Immature natural killer cell (primary cell): Measurements from ENCODE around the gene PARD6B. TPM values are rescaled to one million over a fixed set of nuclear protein-coding genes. Genes with fewer than 3 reads are reported as not detected.

Experiments used
- DNase-seq, 3 donors: peaks; one replicate each; pipeline ENCODE4 v3.0.0; 2022; ENCODE audit warnings: mixed read lengths in 1 of 3
- H3K27ac Mint-ChIP-seq, 6 donors: one replicate each; pipeline ENCODE4 v1.8.0; 2020; ENCODE audit warnings: mixed read lengths in 6 of 6, mild to moderate bottlenecking in 5 of 6, inconsistent platforms in 4 of 6, moderate library complexity in 3 of 6
- H3K27me3 Mint-ChIP-seq, 3 donors: one replicate each; pipeline ENCODE4 v1.8.0; 2020 to 2021; ENCODE audit warnings: low read depth in 3 of 3, mild to moderate bottlenecking in 3 of 3, mixed read lengths in 3 of 3, moderate library complexity in 3 of 3, inconsistent platforms in 1 of 3
- H3K36me3 Mint-ChIP-seq, 3 donors: one replicate each; pipeline ENCODE4 v1.8.0; 2020; ENCODE audit warnings: mixed read lengths in 3 of 3, inconsistent platforms in 2 of 3, mild to moderate bottlenecking in 2 of 3
- H3K4me1 Mint-ChIP-seq, 2 donors: one replicate each; pipeline ENCODE4 v1.8.0; 2020; ENCODE audit warnings: inconsistent platforms in 2 of 2, mild to moderate bottlenecking in 2 of 2, mixed read lengths in 2 of 2, moderate library complexity in 1 of 2
- H3K4me3 Mint-ChIP-seq, 5 donors: one replicate each; pipeline ENCODE4 v1.8.0; 2020; ENCODE audit warnings: mild to moderate bottlenecking in 5 of 5, mixed read lengths in 5 of 5, inconsistent platforms in 3 of 5, moderate library complexity in 3 of 5
- H3K9me3 Mint-ChIP-seq, 6 donors: one replicate each; pipeline ENCODE4 v1.8.0; 2020; ENCODE audit warnings: mild to moderate bottlenecking in 6 of 6, mixed read lengths in 6 of 6, inconsistent platforms in 4 of 6, moderate library complexity in 3 of 6
- polyA plus RNA-seq, 3 donors: library from polyadenylated mRNA; unstranded; fragments of 300-500 nt; fragmentation: Illumina TruSeq; gene quantifications; one replicate each; pipeline ENCODE4 v1.2.3, GENCODE V29; 2021

The PARD6B gene
- polyA plus RNA-seq, 3 donors from 2014 or later = 0.38 to 1.1 (median 0.96) TPM

- H3K4me3 Mint-ChIP-seq = peak overlapping the region; percentile 75 to 87 (median 77)
- peaks cover 0 to 2% (median 2%) of the 10 kb centered on the region in 3 donors for H3K27me3 Mint-ChIP-seq
- H3K36me3 Mint-ChIP-seq = peaks cover 0 to 4% (median 0%) of the 10 kb centered on the region in 3 donors
- peaks cover 24% of the 10 kb centered on the region in 2 donors for H3K4me1 Mint-ChIP-seq
- peak overlapping the region; percentile 86 to 94 (median 88) for H3K27ac Mint-ChIP-seq
- peak; percentile 32 to 42 (median 41) for DNase-seq
- no peaks in the 10 kb centered on the region for H3K9me3 Mint-ChIP-seq
These were observed 73.3 kb downstream of the PARD6B start for GRCh38 chr20:50804437-50805348.

- Mint-ChIP-seq H3K27ac (peak overlapping the region; percentile 86 to 94 (median 88)), H3K4me1 (peaks cover 24% of the 10 kb centered on the region in 2 donors), H3K4me3 (peak overlapping the region; percentile 75 to 87 (median 77)), H3K36me3 (no peaks in the 10 kb centered on the region), H3K27me3 (peaks cover 0 to 2% (median 2%) of the 10 kb centered on the region in 3 donors), H3K9me3 (no peaks in the 10 kb centered on the region)
- DNase-seq = no peak
These were observed 73.9 kb downstream of the PARD6B start for GRCh38 chr20:50805349-50805684.

- H3K27ac Mint-ChIP-seq = peak overlapping the region; percentile 76 to 87 (median 82)
- H3K4me1 Mint-ChIP-seq = peaks cover 24% of the 10 kb centered on the region in 2 donors
- no peak for DNase-seq
- H3K9me3 Mint-ChIP-seq = no peaks in the 10 kb centered on the region
- H3K4me3 Mint-ChIP-seq = peak overlapping the region in 4 of 5 donors; percentile 23 to 56 (median 48)
- no peaks in the 10 kb centered on the region for H3K36me3 Mint-ChIP-seq
- H3K27me3 Mint-ChIP-seq = peaks cover 0 to 2% (median 2%) of the 10 kb centered on the region in 3 donors
These were observed 74.9 kb downstream of the PARD6B start for GRCh38 chr20:50806126-50806768.

Other genes starting within 250 kb of the PARD6B start
- 10 to 100 TPM; 18.4 to 38.3 (median 19.4) TPM for gene PTPN1, start 221.2 kb upstream of the PARD6B start, polyA plus RNA-seq
- 1 to 10 TPM in 2 of 3 donors, under 1 TPM in 1; 0.41 to 1.2 (median 1.0) TPM for gene RIPOR3, start 40.0 kb upstream of the PARD6B start, polyA plus RNA-seq
- gene BCAS4, start 63.5 kb downstream of the PARD6B start, polyA plus RNA-seq = 10 to 100 TPM; 19.1 to 29.1 (median 24.1) TPM
- 1 to 10 TPM; 3.0 to 8.4 (median 3.8) TPM for gene ADNP, start 199.9 kb downstream of the PARD6B start, polyA plus RNA-seq
- gene DPM1, start 227.0 kb downstream of the PARD6B start, polyA plus RNA-seq = 10 to 100 TPM; 46.6 to 61.8 (median 52.8) TPM
- 1 to 10 TPM; 2.9 to 3.7 (median 3.1) TPM for gene MOCS3, start 227.2 kb downstream of the PARD6B start, polyA plus RNA-seq